ENCODE results near the gene BCR. TPM values are rescaled to one million over a fixed set of nuclear protein-coding genes. Genes with fewer than 3 reads are reported as not detected.

BCR gene
- total and polyA plus RNA-seq, 2 of the 8 experiments (the other 6 are each of a cell fraction or from before 2014, with no cell fraction given): 66.7 to 130 TPM

DNA sequence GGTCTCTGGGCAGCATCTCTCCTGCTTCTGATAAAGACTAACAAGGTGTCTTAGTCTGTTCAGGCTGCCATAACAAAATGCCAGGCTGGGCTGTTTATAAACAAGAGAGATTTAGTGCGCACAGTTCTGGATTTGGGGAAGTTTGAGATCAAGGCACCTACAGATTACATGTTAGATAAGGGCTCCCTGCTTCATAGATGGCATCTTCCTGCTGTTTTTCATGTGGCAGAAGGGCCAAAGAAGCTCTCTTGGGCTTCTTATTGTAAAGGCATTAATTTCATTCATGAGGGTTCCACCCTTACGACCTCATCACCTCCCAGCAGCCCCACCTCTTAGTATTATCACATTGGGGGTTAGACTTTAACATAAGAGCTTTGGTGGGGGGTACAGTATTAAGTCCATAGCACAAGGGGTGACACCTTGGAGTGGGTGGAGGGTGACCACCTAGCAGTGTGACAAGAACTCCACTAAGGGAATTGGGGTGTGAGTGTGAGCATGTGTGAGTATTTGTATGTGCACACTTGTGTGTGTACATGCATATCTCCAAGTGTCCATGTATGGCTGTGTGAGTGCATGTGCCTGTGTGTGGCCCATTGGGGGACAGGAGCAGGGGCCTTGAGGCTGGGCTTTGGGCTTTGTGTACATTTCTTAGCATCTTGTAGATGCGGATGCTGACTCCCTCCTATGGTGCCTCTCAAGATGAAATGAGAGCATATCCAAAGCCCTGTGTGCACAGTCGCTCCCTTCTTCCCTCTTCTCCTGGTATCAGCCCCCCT is 42.7 kb downstream of the BCR start (continued):
- TF ChIP-seq, protein P1, sequence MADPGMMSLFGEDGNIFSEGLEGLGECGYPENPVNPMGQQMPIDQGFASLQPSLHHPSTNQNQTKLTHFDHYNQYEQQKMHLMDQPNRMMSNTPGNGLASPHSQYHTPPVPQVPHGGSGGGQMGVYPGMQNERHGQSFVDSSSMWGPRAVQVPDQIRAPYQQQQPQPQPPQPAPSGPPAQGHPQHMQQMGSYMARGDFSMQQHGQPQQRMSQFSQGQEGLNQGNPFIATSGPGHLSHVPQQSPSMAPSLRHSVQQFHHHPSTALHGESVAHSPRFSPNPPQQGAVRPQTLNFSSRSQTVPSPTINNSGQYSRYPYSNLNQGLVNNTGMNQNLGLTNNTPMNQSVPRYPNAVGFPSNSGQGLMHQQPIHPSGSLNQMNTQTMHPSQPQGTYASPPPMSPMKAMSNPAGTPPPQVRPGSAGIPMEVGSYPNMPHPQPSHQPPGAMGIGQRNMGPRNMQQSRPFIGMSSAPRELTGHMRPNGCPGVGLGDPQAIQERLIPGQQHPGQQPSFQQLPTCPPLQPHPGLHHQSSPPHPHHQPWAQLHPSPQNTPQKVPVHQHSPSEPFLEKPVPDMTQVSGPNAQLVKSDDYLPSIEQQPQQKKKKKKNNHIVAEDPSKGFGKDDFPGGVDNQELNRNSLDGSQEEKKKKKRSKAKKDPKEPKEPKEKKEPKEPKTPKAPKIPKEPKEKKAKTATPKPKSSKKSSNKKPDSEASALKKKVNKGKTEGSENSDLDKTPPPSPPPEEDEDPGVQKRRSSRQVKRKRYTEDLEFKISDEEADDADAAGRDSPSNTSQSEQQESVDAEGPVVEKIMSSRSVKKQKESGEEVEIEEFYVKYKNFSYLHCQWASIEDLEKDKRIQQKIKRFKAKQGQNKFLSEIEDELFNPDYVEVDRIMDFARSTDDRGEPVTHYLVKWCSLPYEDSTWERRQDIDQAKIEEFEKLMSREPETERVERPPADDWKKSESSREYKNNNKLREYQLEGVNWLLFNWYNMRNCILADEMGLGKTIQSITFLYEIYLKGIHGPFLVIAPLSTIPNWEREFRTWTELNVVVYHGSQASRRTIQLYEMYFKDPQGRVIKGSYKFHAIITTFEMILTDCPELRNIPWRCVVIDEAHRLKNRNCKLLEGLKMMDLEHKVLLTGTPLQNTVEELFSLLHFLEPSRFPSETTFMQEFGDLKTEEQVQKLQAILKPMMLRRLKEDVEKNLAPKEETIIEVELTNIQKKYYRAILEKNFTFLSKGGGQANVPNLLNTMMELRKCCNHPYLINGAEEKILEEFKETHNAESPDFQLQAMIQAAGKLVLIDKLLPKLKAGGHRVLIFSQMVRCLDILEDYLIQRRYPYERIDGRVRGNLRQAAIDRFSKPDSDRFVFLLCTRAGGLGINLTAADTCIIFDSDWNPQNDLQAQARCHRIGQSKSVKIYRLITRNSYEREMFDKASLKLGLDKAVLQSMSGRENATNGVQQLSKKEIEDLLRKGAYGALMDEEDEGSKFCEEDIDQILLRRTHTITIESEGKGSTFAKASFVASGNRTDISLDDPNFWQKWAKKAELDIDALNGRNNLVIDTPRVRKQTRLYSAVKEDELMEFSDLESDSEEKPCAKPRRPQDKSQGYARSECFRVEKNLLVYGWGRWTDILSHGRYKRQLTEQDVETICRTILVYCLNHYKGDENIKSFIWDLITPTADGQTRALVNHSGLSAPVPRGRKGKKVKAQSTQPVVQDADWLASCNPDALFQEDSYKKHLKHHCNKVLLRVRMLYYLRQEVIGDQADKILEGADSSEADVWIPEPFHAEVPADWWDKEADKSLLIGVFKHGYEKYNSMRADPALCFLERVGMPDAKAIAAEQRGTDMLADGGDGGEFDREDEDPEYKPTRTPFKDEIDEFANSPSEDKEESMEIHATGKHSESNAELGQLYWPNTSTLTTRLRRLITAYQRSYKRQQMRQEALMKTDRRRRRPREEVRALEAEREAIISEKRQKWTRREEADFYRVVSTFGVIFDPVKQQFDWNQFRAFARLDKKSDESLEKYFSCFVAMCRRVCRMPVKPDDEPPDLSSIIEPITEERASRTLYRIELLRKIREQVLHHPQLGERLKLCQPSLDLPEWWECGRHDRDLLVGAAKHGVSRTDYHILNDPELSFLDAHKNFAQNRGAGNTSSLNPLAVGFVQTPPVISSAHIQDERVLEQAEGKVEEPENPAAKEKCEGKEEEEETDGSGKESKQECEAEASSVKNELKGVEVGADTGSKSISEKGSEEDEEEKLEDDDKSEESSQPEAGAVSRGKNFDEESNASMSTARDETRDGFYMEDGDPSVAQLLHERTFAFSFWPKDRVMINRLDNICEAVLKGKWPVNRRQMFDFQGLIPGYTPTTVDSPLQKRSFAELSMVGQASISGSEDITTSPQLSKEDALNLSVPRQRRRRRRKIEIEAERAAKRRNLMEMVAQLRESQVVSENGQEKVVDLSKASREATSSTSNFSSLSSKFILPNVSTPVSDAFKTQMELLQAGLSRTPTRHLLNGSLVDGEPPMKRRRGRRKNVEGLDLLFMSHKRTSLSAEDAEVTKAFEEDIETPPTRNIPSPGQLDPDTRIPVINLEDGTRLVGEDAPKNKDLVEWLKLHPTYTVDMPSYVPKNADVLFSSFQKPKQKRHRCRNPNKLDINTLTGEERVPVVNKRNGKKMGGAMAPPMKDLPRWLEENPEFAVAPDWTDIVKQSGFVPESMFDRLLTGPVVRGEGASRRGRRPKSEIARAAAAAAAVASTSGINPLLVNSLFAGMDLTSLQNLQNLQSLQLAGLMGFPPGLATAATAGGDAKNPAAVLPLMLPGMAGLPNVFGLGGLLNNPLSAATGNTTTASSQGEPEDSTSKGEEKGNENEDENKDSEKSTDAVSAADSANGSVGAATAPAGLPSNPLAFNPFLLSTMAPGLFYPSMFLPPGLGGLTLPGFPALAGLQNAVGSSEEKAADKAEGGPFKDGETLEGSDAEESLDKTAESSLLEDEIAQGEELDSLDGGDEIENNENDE (IDR thresholded peaks at IDR 0.05; ENCODE audit: insufficient replicate concordance, low read length): no peak
- no peak for TF ChIP-seq SP4 (IDR thresholded peaks at IDR 0.05; ENCODE audit: low read length)
- no peak for TF ChIP-seq POLR2A (IDR thresholded peaks at IDR 0.05; ENCODE audit: control extremely low read depth in 1 of 2, low read depth in 2 of 2, low read length in 2 of 2)
- TF ChIP-seq YY1 (IDR thresholded peaks at IDR 0.05; ENCODE audit: low read depth, low read length): no peak
- no peak for TF ChIP-seq PHF8 (conservative IDR thresholded peaks at IDR 0.05; ENCODE audit: low read depth, low read length)
- TF ChIP-seq RAD21 (IDR thresholded peaks at IDR 0.05 in 1 of 2, conservative IDR thresholded peaks at IDR 0.05 in 1 of 2; ENCODE audit: low read depth in 2 of 2, low read length in 2 of 2): no peak

All from H1 (cell line).